HG03442 (cell line): ENCODE results near the gene ARHGAP32.
"Not testable (repeated sequence)": the region's sequence is repeated elsewhere in the genome, so short reads cannot be mapped to it uniquely, and the experiment has no call there.

Experiments used
- ATAC-seq: cut with Tn5 transposase; IDR thresholded peaks from one replicate; pipeline ENCODE4 v1.9.1; 2021; ENCODE audit warnings: mild to moderate bottlenecking, moderate library complexity; ENCODE audit not compliant: unreplicated experiment

ARHGAP32 gene

DNA sequence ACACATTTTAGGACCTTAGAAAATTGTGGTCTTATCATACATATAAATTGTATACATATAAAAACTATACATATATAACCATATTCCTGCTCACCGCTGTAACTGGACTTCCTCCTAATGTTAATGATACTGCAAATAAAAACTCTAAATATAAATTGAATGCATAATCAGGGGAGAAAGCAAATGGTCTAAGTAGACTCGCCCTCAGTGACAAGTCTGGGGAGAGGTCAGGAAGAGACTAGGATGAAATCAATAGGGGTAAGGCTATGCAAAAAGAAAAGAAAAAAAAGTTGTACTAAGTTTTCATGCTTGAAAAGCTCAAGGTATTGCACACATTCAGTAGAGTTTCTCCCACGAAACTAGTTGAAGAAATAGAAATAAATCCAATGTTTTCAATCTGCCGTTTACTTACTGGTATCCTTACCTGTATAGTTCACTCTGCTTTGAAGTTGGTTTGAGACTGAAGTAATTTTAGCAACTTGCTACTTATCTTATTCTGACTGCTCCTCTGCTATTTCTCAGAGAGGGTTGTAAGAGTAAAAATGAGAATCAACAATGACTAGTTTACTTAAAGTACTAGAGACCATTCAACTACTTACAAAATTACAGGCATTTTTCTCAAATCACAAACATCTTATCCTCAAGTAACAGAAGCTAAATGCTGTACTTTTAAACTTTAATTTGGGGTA lies 12.2 kb upstream of the ARHGAP32 start:
- no peak for ATAC-seq

DNA sequence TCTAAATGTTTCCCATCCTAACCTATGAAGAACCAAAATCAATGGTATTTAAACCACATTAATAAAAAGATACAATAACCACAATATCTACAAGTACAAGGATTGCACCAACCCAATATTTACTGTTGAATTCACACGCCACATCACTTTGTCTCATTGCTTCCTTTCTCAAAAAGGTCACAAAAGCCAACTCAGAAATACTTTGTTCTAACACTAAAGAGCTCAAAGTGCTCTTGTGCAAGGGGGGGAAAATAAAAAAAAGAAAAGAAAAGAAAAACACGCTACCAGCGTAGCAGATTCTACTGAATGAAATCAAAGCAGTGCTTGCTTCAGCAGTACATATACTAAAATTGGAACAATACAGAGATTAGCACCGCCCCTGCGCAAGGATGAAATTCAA lies 10.5 kb upstream of the ARHGAP32 start:
- ATAC-seq, result no peak

- ATAC-seq, result no peak
Measured at GRCh38 chr11:129195682-129196081, 3.6 kb upstream of the ARHGAP32 start.

- ATAC-seq, result no peak
Measured at GRCh38 chr11:129191649-129192048, 476 bp downstream of the ARHGAP32 start.

GRCh38 chr11:129190087-129190486 lies 2.0 kb downstream of the ARHGAP32 start:
- ATAC-seq, result no peak

GRCh38 chr11:129189646-129190045 lies 2.5 kb downstream of the ARHGAP32 start:
- ATAC-seq, result no peak

DNA sequence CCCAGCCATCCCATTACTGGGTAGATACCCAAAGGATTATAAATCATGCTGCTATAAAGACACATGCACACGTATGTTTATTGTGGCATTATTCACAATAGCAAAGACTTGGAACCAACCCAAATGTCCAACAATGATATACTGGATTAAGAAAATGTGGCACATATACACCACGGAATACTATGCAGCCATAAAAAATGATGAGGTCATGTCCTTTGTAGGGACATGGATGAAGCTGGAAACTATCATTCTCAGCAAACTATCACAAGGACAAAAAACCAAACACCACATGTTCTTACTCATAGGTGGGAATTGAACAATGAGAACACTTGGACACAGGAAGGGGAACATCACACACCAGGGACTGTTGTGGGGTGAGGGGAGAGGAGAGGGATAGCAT lies 7.0 kb downstream of the ARHGAP32 start:
- not testable (repeated sequence) for ATAC-seq

DNA sequence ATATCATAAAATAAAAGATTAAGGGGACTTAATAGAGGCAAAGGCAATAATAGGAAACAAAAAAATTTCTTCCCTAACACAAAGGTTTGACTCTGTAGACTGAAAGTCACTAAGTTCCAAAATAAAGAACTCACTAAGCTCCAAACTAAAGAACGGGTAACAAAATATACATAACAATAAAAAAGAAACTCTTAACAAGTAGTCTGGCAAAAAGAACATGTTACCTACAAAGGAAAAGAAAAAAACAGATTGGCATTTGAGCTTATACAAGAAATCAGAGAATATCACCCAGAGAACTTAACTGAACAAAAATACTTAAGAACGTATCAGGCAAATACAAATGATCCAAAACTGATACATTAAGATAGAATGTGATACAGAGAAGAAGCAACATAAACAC lies 7.5 kb downstream of the ARHGAP32 start:
- ATAC-seq, result no peak

- no peak for ATAC-seq
Measured at GRCh38 chr11:129167315-129167714, 24.8 kb downstream of the ARHGAP32 start.

- ATAC-seq, result no peak
Measured at GRCh38 chr11:129163714-129164164, 28.4 kb downstream of the ARHGAP32 start.

DNA sequence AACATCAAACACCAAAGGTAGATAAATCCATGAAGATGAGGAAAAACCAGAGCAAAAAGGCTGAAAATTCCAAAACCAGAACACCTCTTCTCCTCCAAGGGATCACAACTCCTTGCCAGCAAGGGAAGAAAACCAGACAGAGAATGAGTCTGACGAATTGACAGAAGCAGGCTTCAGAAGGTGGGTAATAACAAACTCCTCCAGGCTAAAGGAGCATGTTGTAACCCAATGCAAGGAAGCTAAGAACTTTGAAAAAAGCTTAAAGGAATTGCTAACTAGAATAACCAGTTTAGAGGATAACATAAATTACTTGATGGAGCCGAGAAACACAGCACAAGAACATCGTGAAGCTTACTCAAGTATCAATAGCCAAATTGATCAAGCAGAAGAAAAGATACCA lies 35.0 kb downstream of the ARHGAP32 start:
- not testable (repeated sequence) for ATAC-seq

DNA sequence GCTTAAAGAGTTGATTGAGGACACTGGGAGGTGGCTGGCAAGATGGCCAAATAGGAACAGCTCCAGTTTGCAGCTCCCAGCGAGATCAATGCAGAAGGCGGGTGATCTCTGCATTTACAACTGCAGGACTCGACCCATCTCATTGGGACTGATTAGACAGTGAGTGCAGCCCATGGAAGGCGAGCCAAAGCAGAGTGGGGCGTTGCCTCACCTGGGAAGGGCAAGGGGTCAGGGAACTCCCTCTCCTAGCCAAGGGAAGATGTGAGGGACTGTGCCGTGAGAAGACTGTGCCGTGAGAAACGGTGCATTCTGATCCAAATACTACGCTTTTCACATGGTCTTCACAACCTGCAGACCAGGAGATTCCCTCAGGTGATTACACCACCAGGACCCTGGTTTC lies 36.4 kb downstream of the ARHGAP32 start:
- no peak for ATAC-seq

DNA sequence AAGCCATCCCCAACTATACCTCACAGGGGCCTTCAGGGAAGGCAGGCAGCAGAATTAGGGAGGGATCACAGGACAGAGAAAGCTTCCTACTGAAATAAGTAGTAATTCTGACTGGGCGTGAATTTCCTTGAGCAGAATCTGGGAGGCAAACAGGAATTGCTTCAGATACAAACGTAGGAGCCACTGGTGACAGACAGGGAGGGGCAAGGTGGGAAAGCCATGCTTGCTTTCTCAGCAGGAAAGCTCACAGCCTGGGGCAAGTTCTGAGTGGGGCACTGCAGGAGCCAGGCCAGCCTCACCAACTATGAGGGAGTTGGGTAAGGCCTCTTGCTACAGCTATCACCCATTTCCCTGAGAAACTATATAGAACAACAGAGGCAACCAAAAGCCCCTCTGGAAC lies 43.6 kb downstream of the ARHGAP32 start:
- no peak for ATAC-seq

GRCh38 chr11:129146191-129146590 lies 45.9 kb downstream of the ARHGAP32 start:
- no peak for ATAC-seq

DNA sequence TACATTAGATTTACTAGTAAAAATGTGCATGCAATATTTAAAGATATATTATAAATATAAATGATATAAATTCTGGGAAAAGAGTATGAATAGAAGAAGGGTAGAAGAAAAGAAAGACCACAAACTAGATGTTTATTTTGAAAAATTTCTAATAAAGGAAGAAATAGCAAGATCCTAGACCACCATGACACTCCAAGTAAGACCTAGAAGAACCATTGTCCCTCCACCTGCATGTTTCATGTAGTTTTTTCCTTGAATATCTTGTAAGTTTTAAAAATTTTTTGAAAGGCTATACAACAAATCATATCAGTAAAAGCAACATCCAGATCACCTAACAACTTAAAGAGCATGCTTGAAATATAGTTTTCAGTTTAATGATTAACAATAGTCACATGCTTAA lies 46.8 kb downstream of the ARHGAP32 start:
- no peak for ATAC-seq

DNA sequence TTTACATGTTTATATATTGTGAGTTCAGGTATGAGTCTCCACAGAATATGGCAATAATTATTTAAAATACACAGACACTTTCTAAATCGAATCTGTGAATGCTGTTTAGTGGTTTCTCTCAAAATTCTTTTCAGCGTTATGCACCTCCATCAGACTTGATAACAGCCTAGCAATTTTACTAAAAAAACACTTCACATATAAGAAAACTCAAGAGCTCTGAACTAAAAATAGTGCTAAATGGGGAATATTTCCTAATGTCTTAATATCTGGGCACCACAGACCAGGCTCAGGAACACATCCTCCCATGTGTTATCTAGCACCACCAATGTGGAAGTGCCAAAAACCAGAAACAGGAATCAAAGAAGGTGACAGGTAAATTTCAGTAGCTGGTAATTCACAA lies 47.9 kb downstream of the ARHGAP32 start:
- no peak for ATAC-seq

DNA sequence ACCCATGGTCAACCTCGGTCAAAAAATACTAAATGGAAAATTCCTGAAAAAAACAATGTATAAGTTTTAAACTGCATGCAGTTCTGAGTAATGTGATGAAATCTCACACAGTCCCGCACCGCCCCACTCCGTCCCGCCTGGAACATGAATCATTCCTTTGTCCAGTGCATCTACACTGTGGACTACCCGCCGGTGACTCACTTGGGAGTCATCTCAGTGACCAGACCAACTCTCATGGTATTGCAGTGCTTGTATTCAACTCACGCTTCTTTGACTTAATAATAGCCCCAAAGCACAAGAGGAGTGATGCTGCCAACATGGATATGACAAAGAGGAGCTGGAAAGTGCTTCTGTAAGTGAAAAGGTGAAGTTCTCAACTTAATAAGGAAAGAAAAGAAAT lies 48.8 kb downstream of the ARHGAP32 start:
- ATAC-seq, result no peak

GRCh38 chr11:129141748-129142523 lies 50.2 kb downstream of the ARHGAP32 start:
- ATAC-seq, result no peak

GRCh38 chr11:129131316-129131715 lies 60.8 kb downstream of the ARHGAP32 start:
- no peak for ATAC-seq

DNA sequence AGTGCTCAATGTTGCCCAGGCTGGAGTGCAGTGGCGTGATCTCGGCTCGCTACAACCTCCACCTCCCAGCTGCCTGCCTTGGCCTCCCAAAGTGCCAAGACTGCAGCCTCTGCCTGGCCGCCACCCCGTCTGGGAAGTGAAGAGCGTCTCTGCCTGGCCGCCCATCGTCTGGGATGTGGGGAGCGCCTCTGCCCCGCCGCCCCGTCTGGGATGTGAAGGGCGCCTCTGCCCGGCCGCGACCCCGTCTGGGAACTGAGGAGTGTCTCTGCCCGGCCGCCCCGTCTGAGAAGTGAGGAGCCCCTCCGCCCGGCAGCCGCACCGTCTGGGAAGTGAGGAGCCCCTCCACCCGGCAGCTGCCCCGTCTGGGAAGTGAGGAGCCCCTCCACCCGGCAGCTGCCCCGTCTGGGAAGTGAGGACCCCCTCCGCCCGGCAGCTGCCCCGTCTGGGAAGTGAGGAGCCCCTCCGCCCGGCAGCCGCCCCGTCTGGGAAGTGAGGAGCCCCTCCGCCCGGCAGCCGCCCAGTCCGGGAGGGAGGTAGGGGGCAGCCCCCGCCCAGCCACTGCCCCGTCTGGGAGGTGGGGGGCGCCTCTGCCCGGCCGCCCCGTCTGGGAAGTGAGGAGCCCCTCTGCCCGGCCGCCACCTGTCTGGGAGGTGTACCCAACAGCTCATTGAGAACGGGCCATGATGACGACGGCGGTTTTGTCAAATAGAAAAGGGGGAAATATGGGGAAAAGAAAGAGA lies 63.1 kb downstream of the ARHGAP32 start:
- ATAC-seq, result not testable (repeated sequence)

DNA sequence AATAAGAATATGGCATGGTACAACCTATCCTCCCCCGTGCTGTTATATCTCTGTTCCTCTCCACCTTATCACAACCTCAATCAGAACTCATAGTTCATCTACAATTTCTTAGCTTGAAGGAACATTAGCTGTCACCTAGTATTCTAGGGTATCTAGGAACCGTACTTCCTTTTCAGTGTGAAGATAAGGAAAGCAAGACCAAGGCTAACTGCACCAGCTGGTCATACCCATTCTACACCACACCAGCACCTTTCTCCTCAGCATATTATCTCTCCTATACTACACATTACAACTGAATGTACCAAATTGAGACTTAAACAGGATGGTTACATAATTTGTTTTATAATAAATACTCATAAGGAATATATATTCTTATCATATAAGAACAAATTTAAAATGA lies 73.1 kb downstream of the ARHGAP32 start:
- ATAC-seq, result no peak
